HG03025 (cell line): Measurements from ENCODE around the gene ANKRD33B.

Experiments used
- ATAC-seq: cut with Tn5 transposase; IDR thresholded peaks from one replicate; pipeline ENCODE4 v1.9.1; 2021; ENCODE audit warnings: mild to moderate bottlenecking, moderate library complexity; ENCODE audit not compliant: unreplicated experiment, low FRiP score

The ANKRD33B gene

DNA sequence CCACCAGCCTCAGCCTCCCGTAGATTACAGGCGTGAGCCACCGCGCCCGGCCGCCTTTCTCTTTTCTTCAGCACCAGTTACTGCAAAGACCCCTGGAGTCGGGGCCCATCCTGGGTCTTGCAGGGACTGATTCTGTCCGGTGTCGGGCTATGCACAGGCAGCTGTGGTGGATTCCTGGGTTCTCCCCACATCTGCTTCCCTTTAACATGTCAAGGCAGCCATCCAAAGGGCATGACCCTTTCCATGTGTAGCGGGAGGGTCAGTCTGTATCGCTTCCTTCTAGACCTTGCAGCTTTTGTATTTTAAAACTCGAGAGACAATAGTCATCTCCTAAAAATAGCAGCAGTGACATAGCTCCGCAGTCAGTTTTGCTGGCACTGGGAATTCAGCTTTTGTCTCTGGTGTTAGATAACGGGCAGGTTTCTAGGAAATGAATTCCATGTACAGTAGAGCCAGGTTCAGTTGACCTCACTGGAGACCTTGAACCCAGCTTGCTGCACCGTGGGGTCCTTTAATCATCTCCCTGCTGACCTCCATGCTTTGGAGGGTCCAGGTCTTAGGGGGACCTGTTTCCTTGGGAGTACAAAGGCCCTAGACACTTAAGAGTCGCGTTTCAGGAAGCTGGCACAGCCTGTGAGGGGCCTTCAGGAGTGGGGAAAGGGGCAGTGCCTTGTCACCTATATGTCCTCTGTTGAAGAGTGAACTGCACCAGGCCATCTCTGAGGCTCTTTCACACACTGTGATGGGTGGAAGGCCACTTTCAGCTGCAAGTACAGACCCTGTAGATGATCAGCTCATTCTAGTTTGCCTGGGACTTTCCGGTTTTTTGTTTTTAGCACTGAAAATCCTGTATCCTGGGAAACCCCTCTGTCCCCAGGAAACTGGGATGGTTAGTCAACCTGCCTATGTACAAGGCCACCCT is 13.8 kb downstream of the ANKRD33B start:
- ATAC-seq: no peak

DNA sequence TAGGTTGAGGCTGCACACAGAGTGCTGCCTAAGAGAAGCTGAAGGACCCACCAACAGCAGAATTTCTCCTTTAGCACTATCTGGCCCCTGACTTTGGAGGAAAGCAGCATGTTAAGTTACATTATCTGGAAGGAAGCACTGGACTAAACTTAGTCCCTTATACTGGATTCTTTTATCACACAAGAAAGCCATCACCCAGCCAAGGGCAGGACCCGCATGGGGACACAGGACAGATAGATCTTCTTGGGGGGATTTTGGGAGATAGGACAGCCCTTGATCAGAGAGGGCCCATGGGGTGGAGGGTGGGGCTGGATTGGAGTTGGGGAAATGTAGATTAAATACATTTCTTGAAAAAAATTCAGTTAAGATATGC is 14.4 kb downstream of the ANKRD33B start:
- ATAC-seq: no peak

DNA sequence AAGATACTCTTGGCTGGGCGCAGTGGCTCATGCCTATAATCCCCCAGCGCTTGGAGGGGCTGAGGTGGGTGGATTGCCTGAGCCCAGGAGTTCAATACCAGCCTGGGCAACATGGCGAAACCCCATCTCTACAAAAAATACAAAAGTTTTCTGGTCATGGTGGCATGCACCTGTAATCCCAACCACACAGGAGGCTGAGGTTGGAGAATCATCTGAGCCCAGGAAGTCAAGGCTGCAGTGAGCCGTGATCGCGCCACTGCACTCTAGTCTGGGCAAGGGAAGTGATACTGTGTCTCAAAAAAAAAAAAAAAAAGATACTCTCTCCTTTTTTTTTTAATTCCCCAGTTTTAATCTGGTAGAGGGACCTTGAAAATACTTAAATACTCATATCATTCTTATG is 15.0 kb downstream of the ANKRD33B start:
- ATAC-seq: no peak

DNA sequence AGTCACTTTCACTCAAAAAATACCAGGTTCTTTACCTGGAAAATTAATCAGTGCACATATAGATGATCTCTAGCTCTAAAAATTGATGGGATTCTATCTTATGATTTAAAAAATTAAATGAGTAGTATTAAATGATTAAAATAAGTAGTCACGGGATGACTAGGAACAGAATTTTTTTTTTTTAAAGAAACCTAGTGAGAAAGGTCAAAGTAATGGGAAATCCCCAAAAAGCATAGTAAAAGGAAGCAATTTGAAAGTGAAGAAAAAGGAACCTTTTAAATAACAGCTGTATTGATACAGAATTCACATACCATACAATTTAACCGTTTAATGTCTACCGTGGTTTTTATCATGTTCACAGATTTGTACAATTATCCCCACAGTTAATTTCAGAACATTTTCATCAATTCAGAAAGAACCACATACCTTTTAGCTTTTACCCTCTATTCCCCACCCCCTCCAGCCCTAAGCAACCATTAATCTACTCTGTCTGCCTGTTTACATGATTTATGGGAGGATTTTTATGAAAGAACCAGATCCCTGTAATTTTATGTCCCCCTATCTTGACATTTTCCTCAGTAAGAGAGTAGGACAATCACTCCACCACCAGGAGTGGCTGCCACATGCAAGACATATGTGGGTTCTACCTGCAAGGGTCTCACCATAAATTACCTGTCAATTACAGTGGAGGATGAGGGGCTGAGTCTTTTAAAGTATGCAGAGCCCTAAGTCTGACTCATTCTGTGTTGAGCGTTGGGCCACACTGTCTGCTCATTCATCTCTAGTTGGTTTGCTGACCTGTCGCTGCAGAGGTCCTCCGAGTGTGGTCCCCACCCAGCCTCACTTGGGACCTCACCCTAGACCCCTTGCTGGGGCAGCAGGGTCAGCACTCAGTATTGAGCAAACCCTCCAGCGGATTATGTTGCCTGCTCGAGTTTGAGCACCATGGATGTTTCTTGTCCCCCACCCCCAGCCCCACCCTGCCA is 16.0 kb downstream of the ANKRD33B start:
- no peak for ATAC-seq

DNA sequence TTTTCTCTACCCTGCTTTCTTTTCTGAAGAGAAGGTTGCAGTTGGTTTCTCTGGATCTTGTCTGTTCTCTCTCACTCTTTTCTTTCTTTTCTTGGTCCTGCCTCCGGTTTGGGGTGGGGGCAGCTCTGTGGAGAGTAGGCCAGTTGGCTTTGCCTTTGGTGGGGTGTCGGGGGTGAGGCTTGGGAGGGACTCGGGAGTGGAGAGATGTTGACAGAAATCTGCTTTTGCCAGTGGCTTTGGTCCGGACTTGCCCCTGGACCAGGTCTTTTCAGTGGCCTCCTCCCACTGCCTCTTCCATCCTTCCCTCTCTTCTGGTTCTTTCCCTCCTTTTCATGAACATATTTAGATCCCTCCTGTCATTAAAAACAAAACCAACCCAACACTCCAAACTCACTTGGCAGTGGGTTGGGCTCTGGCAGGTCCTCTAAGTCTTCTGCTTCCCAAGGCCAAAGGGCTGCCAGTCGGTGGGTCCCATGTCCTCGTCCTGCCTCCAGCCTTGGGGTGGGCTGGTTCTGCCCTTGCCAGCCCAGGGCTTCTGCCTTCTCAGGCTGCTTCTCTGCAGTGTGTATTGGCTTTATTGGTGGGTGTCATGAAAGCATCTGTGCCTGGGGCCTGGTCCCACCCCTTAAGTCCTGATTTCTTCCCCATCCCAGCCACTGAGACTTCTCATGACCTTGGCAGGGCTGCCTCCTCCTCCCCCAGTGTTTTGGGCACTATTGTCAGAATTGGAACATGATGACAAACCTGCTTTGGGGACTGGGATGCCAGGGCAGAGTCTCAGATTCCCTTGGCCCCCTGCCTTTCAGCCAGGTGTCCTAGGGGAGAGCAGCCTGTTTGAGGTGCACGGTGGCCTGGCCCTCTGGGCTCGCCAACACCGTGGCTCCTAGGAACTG is 16.9 kb downstream of the ANKRD33B start:
- ATAC-seq: no peak

DNA sequence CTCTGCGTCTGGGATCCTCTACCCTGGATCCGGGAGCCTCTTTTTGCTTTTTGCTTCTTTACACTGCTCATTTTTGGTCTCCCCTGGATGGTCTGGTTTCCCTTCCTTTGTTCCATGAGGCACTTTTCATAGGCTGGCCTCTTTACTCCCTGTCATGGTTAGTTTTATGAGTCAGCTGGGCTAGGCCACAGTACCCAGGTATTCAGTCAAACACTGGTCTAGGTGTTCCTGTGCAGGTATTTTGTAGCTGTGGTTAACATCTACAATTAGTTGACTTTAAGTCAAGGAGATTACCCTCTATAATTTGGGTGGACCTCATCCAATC is 17.5 kb downstream of the ANKRD33B start:
- no peak for ATAC-seq

DNA sequence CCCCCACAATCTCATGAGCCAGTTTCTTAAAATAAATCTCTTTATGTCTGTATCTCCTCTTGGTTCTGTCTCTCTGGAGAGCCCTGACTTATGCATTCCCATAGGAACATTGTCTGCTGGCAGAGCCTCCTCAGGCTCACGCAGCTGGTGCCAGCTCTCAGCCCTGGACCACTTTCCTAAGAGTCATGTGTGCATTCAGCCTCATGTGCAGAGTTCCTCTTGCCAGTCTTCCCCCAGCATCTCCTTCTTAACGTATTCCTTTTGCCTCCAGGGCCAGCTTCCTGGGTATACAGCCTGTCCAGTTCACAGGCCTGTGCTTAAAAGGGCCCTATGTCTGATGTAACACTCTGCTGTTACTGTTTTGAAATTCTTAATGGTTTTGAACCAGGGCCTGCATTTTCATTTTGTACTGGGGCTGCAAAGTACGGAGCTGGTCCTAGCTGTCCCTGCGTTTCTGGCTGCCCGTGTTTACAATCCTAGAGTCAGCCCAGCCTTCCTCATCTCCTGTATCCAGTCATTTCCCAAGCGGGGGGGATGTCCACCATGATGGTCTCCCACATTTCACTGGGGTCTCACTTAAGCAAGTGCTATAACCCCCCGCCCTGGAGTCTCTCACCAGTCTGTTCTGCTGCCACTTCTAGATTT is 18.1 kb downstream of the ANKRD33B start:
- no peak for ATAC-seq

DNA sequence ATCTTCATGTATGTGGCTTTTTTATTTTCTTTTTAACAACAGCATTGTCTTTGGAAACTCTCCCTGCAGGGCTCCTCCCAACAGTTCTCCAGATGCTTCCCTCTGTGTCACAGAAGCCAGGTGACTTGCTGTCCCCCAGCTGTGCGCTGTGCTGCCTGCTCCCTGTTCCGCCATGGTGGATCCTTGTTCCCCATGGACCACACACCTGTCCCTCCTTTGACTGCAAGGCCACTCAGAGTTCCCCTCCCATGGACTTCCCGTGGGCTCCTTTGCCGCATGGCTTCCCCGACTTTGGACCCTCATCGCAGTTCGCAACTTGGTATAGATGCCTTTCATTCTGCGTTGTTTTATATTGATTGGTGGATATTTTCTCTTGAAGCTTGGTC is 18.6 kb downstream of the ANKRD33B start:
- no peak for ATAC-seq

DNA sequence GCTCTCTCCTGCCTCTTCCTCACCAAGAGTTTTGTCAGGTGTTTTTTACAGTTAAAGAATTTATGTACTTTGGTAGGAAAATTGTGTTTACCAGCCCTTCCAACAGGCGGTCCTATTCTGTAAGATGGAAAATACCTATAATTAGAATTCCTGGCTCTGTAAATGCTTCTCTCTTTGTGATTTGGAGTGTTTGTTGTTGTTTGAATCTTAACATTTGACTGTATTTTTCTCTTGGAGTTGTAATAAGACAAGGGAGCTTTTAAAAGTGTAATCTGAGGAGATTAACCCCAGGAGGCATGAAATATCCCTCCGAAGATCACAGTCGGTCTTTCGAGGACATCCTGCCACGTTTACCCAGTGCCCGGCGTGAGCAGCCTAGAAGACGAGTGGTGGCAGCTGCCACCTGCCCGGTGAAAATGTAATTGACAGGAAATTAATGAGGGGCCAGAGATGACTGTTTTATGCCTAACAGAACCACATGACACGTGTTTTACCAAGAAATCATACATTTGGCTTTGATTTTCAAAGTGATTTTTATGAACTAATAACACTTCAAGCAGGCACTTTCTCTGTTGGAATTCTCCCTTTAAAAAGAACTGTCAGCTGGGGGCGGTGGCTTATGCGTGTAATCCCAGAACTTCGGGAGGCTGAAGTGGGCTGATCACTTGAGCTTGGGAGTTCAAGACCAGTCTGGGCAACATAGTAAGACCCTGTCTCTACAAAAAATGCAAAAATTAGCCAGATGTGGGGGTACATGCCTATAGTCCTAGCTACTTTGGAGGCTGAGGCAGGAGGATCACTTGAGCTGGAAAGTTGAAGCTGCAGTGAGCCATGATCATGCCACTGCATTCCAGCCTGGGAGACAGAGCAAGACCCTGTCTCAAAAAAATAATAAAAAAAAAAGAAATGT is 20.0 kb downstream of the ANKRD33B start:
- no peak for ATAC-seq

DNA sequence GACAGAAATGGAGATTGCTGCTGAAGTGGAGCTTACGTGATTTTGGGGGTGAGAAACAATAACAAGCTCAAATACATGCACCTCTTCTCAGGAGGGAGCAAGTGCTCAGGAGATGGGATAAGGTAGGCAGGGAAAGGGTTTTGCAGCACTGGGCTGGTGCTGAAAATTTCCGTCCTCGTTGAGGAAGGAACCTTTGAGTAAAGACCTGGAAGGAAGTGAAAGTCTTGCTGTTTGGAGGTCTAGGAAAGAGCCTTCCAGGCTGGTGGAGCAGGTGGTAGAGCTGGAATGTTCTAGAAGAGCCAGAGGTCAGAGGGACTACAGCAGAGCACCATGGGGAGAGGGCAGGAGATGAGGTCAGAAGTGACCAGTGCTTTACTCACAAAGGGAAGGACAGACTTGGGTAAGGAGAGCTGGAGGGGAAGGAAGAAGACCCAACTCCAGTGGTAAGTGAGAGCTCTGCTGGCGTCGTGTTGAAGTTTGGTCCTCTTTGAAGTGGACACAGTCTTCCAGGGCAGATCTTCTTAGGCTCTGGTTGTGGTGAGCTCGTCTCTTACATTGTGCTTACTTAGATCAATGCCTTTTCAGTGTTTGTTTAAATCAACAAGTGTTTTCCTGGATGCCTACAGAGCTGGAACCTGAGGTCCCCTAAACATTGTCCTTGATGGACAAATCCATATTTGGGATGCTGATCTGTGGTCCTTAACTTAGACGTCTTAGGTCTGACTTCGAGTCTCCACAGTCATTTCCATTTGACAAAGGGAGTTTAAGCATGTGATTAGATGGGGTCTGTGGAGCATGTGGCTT is 21.0 kb downstream of the ANKRD33B start:
- ATAC-seq: no peak

DNA sequence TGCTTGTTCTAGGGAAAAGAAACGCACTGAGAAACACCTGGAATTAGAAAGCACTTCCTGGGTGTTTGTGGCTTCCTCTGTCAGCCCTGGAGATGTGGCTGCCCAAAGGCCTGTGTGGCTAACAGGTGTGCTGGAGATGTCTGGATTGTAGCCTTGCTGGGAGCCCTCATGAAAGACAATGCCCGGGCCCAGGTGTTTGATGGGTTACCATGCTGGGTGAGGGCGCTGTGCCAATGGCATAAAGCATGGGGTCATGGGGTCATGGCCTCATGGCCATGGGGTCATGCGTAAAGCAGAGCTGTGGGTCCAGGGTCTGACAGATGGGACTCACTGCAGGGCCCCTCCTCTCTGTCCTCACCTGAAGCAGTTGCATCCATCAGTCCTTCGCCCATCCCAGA is 21.6 kb downstream of the ANKRD33B start:
- no peak for ATAC-seq

DNA sequence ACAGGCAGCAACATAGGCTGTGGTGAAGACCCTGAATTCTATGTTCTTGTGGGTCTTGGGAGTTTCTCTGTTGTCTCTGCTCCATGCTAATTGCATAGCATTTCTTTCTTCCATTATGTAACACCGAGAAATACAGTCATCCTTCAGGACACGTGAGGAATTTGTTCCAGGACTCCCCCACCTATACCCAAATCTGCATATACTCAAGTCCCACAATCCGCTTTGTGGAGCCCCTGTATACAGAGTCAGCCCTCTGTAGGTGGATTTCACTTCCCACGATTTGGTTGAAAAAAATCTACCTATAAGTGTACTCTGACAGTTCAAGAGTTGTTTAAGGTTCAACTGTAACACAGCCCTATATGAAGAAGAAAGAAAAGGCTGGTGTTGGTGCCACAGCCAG is 22.1 kb downstream of the ANKRD33B start:
- ATAC-seq: no peak

DNA sequence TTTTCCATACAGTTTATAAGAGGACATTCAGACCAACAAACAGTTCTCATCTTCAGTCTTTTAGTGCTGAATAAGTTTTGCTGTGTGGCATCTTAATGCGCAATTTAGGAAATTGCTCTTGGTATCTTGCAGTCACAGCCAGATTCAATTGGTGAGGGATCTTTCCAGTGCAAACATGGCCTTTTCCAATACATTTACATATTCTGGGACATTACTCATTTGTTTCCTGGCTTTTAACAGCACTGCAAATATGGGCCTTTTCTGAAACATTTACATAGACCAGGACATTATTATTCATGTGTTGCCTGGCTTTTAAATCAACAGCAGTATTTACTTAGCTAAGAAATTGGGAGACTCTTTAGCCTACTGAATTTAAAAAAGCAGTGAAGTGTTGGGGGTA is 22.7 kb downstream of the ANKRD33B start:
- no peak for ATAC-seq

DNA sequence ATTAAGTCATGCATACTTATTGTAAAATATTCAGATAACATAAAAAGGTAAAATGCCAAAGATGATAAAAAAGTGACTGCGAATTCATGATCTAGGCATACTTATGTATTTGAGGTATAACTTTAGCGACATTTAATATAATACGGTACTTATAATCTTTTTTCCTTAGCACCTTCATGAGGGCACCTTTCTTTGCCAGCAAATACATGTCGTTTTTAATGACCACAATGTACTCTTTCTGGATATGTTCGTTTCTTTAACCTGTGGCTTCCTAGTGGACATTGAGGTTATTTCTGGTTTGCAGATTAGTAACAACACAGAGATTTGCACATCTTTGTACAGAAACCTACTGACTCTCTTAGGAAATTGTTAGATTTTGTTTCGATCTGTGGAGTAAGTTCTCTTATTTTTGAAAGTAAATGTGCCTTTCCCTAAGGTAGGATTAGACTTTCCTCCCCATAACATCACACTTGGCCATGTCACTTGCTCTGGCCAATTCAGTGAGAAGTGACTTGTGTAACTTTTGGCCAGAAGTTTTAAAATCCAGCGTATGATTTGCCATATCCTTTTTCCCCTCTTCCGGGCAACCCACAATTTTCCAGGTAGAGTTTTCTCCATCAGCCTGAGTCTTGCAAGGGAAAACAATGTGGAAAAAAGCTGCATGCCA is 24.4 kb downstream of the ANKRD33B start:
- ATAC-seq: no peak

DNA sequence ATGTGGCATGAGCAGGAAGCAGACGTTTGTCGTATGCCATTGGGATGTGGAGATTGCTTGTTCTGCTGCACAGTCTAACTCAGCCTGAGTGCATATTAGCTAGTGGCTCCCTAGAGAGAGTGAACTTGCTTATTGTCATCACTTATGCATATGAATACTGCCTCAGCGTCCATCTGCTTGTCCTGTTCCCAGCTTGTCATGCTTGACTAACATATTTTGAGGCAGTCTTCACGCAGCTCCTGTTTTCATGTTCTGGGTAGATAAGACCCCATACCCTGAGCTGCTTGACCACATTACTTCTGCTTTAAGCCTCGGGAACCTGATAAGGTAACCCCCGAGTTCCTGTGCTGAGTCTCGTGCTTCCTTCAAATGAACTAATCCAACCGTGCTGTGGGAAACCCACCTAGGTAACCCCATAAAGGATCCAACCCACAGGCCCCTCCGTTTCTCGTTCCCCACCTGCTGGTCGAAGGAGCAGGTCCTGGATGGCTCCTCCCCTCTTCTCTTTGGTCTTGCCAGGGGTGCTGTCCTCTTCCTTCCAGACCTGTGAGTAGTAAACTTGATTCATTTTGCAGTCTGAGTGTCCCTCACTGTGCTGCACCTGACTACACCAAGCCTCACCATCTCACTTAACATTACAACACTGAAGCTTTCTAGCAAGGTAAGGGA is 25.0 kb downstream of the ANKRD33B start:
- no peak for ATAC-seq

DNA sequence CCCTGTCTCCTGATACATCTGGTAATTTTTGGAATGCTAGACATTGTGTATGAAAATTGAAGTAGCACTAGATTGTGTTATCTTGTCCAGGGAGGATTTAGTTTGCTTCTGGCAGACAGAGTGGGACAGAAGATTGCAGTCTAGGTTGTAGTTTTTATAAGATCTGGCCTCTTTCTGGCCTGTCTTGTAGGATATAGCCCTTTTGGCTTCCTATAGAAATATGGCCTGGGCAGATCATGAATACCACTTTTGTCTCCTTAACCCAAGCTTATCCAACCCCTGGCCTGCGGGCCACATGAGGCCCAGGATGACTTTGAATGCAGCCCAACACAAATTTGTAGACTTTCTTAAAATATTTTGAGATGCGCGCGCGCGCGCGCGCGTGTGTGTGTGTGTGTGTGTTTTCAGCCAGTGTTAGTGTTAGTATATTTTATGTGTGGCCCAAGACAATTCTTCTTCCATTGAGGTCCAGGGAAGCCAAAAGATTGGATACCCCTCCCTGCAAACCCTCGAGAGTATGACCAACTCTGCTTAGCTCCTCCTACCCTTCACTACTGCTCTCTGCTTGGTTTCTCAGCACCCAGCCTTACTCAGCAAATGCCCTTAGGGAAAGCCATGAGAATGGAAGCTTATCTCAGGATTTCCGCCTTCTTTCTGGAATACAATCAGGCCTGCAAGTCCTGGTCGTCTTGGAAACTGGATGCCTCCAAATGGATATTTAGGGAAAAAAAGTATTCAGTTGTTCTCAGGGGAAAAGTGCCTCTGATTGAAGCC is 26.5 kb downstream of the ANKRD33B start:
- no peak for ATAC-seq
